NT2/D1 (cell line): ENCODE results near the gene TENM3.

Experiments
- DNase-seq: peaks from one replicate; pipeline ENCODE4 v3.0.0-alpha.2; 2011; ENCODE audit warnings: low read depth, low spot score
- H3K27me3 ChIP-seq: 2 replicates; pipeline ENCODE4 v1.6.0; 2011; ENCODE audit warnings: mild to moderate bottlenecking; ENCODE audit not compliant: insufficient read length, insufficient read depth
- H3K36me3 ChIP-seq: 2 replicates; pipeline ENCODE4 v1.6.1; 2011; ENCODE audit warnings: mild to moderate bottlenecking, low read length, mixed read lengths; ENCODE audit not compliant: insufficient read depth, insufficient read length
- H3K4me1 ChIP-seq: 2 replicates; pipeline ENCODE4 v1.5.1; 2011; ENCODE audit not compliant: insufficient read depth, insufficient read length
- H3K4me3 ChIP-seq: 2 replicates; pipeline ENCODE4 v1.5.1; 2011; ENCODE audit warnings: low read depth; ENCODE audit not compliant: insufficient read length
- H3K9ac ChIP-seq: 2 replicates; pipeline ENCODE4 v1.6.0; 2011; ENCODE audit warnings: low read depth; ENCODE audit not compliant: insufficient read length
- H3K9me3 ChIP-seq: 2 replicates; pipeline ENCODE4 v1.5.1; 2011; ENCODE audit warnings: mild to moderate bottlenecking, low read length; ENCODE audit not compliant: insufficient read depth
- SUZ12 ChIP-seq: IDR thresholded peaks from 2 replicates; pipeline ENCODE4 v1.6.1; 2011; ENCODE audit not compliant: insufficient read length, insufficient read depth; ENCODE audit errors: extremely low read depth
- YY1 ChIP-seq: IDR thresholded peaks from 2 replicates; pipeline ENCODE4 v1.6.1; 2011; ENCODE audit not compliant: insufficient read length, insufficient read depth
- ZNF274 ChIP-seq: IDR thresholded peaks from 2 replicates; pipeline ENCODE4 v1.6.1; 2011; ENCODE audit warnings: mild to moderate bottlenecking, low read depth, low read length

Gene TENM3

GRCh38 chr4:182492423-182492822 is 249.2 kb downstream of the TENM3 start:
- Histone ChIP-seq H3K36me3 (no peaks in the 10 kb centered on the region), H3K4me1 (no peaks in the 10 kb centered on the region), H3K27me3 (no peaks in the 10 kb centered on the region), H3K9ac (no peak overlapping the region), H3K9me3 (no peaks in the 10 kb centered on the region), H3K4me3 (no peak overlapping the region)
- no peak for TF ChIP-seq SUZ12
- no peak for TF ChIP-seq YY1
- TF ChIP-seq ZNF274 = no peak
- DNase-seq = no peak

- Histone ChIP-seq H3K27me3 (no peaks in the 10 kb centered on the region), H3K4me1 (no peaks in the 10 kb centered on the region), H3K9ac (no peak overlapping the region), H3K9me3 (no peaks in the 10 kb centered on the region), H3K4me3 (no peak overlapping the region), H3K36me3 (no peaks in the 10 kb centered on the region)
- no peak for DNase-seq
- TF ChIP-seq ZNF274 = no peak
- no peak for TF ChIP-seq YY1
- TF ChIP-seq SUZ12 = no peak
Measured at GRCh38 chr4:182493377-182493776, 250.2 kb downstream of the TENM3 start.

- no peaks in the 10 kb centered on the region for H3K27me3 ChIP-seq
- DNase-seq = no peak
- no peak overlapping the region for H3K9ac ChIP-seq
- no peak overlapping the region for H3K4me3 ChIP-seq
- TF ChIP-seq SUZ12 (no peak), ZNF274 (no peak), YY1 (no peak)
- no peaks in the 10 kb centered on the region for H3K4me1 ChIP-seq
- H3K9me3 ChIP-seq = no peaks in the 10 kb centered on the region
- no peaks in the 10 kb centered on the region for H3K36me3 ChIP-seq
Measured at GRCh38 chr4:182494103-182494502, 250.9 kb downstream of the TENM3 start.

GRCh38 chr4:182495031-182495430 is 251.8 kb downstream of the TENM3 start:
- no peaks in the 10 kb centered on the region for H3K27me3 ChIP-seq
- DNase-seq = no peak
- H3K4me1 ChIP-seq = no peaks in the 10 kb centered on the region
- H3K9ac ChIP-seq = no peak overlapping the region
- H3K9me3 ChIP-seq = no peaks in the 10 kb centered on the region
- no peak for TF ChIP-seq YY1
- TF ChIP-seq ZNF274 = no peak
- TF ChIP-seq SUZ12 = no peak
- no peak overlapping the region for H3K4me3 ChIP-seq
- H3K36me3 ChIP-seq = no peaks in the 10 kb centered on the region

- no peak for DNase-seq
- Histone ChIP-seq H3K4me1 (no peaks in the 10 kb centered on the region), H3K4me3 (no peak overlapping the region), H3K9ac (no peak overlapping the region), H3K36me3 (no peaks in the 10 kb centered on the region), H3K27me3 (no peaks in the 10 kb centered on the region), H3K9me3 (no peaks in the 10 kb centered on the region)
- TF ChIP-seq YY1 (no peak), SUZ12 (no peak), ZNF274 (no peak)
Measured at GRCh38 chr4:182495645-182496385, 252.6 kb downstream of the TENM3 start.

GRCh38 chr4:182496408-182496807 is 253.2 kb downstream of the TENM3 start:
- no peaks in the 10 kb centered on the region for H3K36me3 ChIP-seq
- no peak for TF ChIP-seq YY1
- no peaks in the 10 kb centered on the region for H3K27me3 ChIP-seq
- no peak overlapping the region for H3K4me3 ChIP-seq
- H3K4me1 ChIP-seq = no peaks in the 10 kb centered on the region
- H3K9ac ChIP-seq = no peak overlapping the region
- no peaks in the 10 kb centered on the region for H3K9me3 ChIP-seq
- no peak for DNase-seq

- Histone ChIP-seq H3K4me1 (no peaks in the 10 kb centered on the region), H3K9me3 (no peaks in the 10 kb centered on the region), H3K27me3 (no peaks in the 10 kb centered on the region), H3K9ac (no peak overlapping the region), H3K4me3 (no peak overlapping the region), H3K36me3 (no peaks in the 10 kb centered on the region)
- DNase-seq = no peak
- TF ChIP-seq SUZ12 (no peak), YY1 (no peak), ZNF274 (no peak)
Measured at GRCh38 chr4:182502064-182502463, 258.9 kb downstream of the TENM3 start.

GRCh38 chr4:182504463-182504862 is 261.3 kb downstream of the TENM3 start:
- TF ChIP-seq YY1 = no peak
- no peak for TF ChIP-seq ZNF274
- no peak for TF ChIP-seq SUZ12
- no peaks in the 10 kb centered on the region for H3K9me3 ChIP-seq
- H3K9ac ChIP-seq = no peak overlapping the region
- no peaks in the 10 kb centered on the region for H3K36me3 ChIP-seq
- no peaks in the 10 kb centered on the region for H3K4me1 ChIP-seq
- no peak overlapping the region for H3K4me3 ChIP-seq
- no peak for DNase-seq
- no peaks in the 10 kb centered on the region for H3K27me3 ChIP-seq
